T follicular helper cell (primary cell): ENCODE measurements around the gene COMMD7.
"Not testable (repeated sequence)": the region's sequence is repeated elsewhere in the genome, so short reads cannot be mapped to it uniquely, and the experiment has no call there.

Source experiments
- DNase-seq: peaks from one replicate; pipeline ENCODE4 v3.0.0-alpha.2; 2020; ENCODE audit warnings: low read depth

Gene COMMD7

GRCh38 chr20:32728435-32728834, 14.8 kb downstream of the COMMD7 start:
- not testable (repeated sequence) for DNase-seq

GRCh38 chr20:32727683-32728082, 15.6 kb downstream of the COMMD7 start:
- no peak for DNase-seq

GRCh38 chr20:32718749-32719348, 24.4 kb downstream of the COMMD7 start:
- no peak for DNase-seq

GRCh38 chr20:32711346-32711745, 31.9 kb downstream of the COMMD7 start:
- DNase-seq = no peak

- no peak for DNase-seq
These were observed 33.6 kb downstream of the COMMD7 start for GRCh38 chr20:32709632-32710121.

GRCh38 chr20:32709029-32709631, 34.1 kb downstream of the COMMD7 start:
- DNase-seq = not testable (repeated sequence)

GRCh38 chr20:32707691-32708581, 35.3 kb downstream of the COMMD7 start:
- no peak for DNase-seq

- DNase-seq = no peak
These were observed 36.8 kb downstream of the COMMD7 start for GRCh38 chr20:32706486-32706885.

GRCh38 chr20:32702706-32703425, 40.4 kb downstream of the COMMD7 start:
- DNase-seq = no peak

- DNase-seq = no peak
These were observed 45.7 kb downstream of the COMMD7 start for GRCh38 chr20:32697608-32698007.

GRCh38 chr20:32695089-32695488, 48.2 kb downstream of the COMMD7 start:
- no peak for DNase-seq

GRCh38 chr20:32688966-32689365, 54.3 kb downstream of the COMMD7 start:
- DNase-seq = not testable (repeated sequence)

- no peak for DNase-seq
These were observed 56.1 kb downstream of the COMMD7 start for GRCh38 chr20:32687180-32687532.

- no peak for DNase-seq
These were observed 56.6 kb downstream of the COMMD7 start for GRCh38 chr20:32686530-32687179.

GRCh38 chr20:32685541-32686529, 57.4 kb downstream of the COMMD7 start:
- no peak for DNase-seq

GRCh38 chr20:32682508-32682987, 60.7 kb downstream of the COMMD7 start:
- no peak for DNase-seq

GRCh38 chr20:32681175-32682084, 61.8 kb downstream of the COMMD7 start:
- no peak for DNase-seq

- no peak for DNase-seq
These were observed 62.6 kb downstream of the COMMD7 start for GRCh38 chr20:32680544-32681174.

GRCh38 chr20:32678948-32679347, 64.3 kb downstream of the COMMD7 start:
- DNase-seq = no peak
